DOHH2 (cell line): ENCODE measurements around the gene TMEM258.

ENCODE experiments used
- H3F3A ChIP-seq: fragments of 200-600 bp; sonication (generic), shearing (Covaris generic); 2 replicates; pipeline ENCODE4 v1.6.0; 2016; ENCODE audit warnings: antibody characterized with exemption, mild to moderate bottlenecking; ENCODE audit not compliant: control insufficient read depth, insufficient read depth
- H3K27ac ChIP-seq: fragments of 200-600 bp; sonication (generic); 2 replicates; pipeline ENCODE4 v1.5.1; 2014; ENCODE audit warnings: low read depth, mild to moderate bottlenecking, low read length, moderate library complexity
- H3K27me3 ChIP-seq: fragments of 200-600 bp; sonication (generic); 2 replicates; pipeline ENCODE4 v1.6.1; 2014; ENCODE audit warnings: mild to moderate bottlenecking, low read length, mixed read lengths; ENCODE audit not compliant: control insufficient read depth
- H3K36me3 ChIP-seq: fragments of 200-600 bp; sonication (generic); 2 replicates; pipeline ENCODE4 v1.6.1; 2014; ENCODE audit warnings: mild to moderate bottlenecking, low read length, moderate library complexity, mixed read lengths; ENCODE audit not compliant: control insufficient read depth
- H3K4me1 ChIP-seq: fragments of 200-600 bp; sonication (generic); 2 replicates; pipeline ENCODE4 v1.6.1; 2014; ENCODE audit warnings: mild to moderate bottlenecking, low read length, mixed read lengths; ENCODE audit not compliant: control insufficient read depth
- H3K4me2 ChIP-seq: fragments of 200-600 bp; sonication (generic); 2 replicates; pipeline ENCODE4 v1.6.0; 2014; ENCODE audit warnings: mild to moderate bottlenecking, low read length, moderate library complexity
- H3K4me3 ChIP-seq: fragments of 200-600 bp; sonication (generic); 2 replicates; pipeline ENCODE4 v1.5.1; 2014; ENCODE audit warnings: mild to moderate bottlenecking, low read length, mixed read lengths
- H3K79me2 ChIP-seq: fragments of 200-600 bp; sonication (generic); 2 replicates; pipeline ENCODE4 v1.6.1; 2014; ENCODE audit warnings: mild to moderate bottlenecking, low read length, mixed read lengths; ENCODE audit not compliant: control insufficient read depth
- H3K9me2 ChIP-seq: fragments of 200-600 bp; sonication (generic); replicated peaks from 2 replicates; pipeline ENCODE4 v1.6.1; 2014; ENCODE audit warnings: mild to moderate bottlenecking, low read length, mixed read lengths; ENCODE audit not compliant: control insufficient read depth
- H3K9me3 ChIP-seq: fragments of 200-600 bp; sonication (generic); 2 replicates; pipeline ENCODE4 v1.6.1; 2014; ENCODE audit warnings: antibody characterized with exemption, low read length, mixed read lengths; ENCODE audit not compliant: control insufficient read depth, insufficient read depth
- H4K20me1 ChIP-seq: fragments of 200-600 bp; sonication (generic); 2 replicates; pipeline ENCODE4 v1.6.0; 2014; ENCODE audit warnings: low read depth, mild to moderate bottlenecking, antibody characterized with exemption, low read length, moderate library complexity; ENCODE audit not compliant: control insufficient read depth, insufficient read depth
- CTCF ChIP-seq: fragments of 200-600 bp; sonication (generic); IDR thresholded peaks from one replicate; pipeline ENCODE4 v1.5.1; 2014; ENCODE audit warnings: antibody characterized with exemption, mild to moderate bottlenecking, low read depth, low read length; ENCODE audit not compliant: poor library complexity, severe bottlenecking
- EZH2phosphoT487 ChIP-seq: fragments of 200-600 bp; sonication (generic); IDR thresholded peaks from 2 replicates; pipeline ENCODE4 v1.6.1; 2017; ENCODE audit warnings: borderline replicate concordance, mild to moderate bottlenecking, antibody characterized with exemption, low read length, moderate library complexity, mixed read lengths

Gene TMEM258

GRCh38 chr11:61797263-61797944 lies 5.0 kb upstream of the TMEM258 start:
- no peak for TF ChIP-seq EZH2phosphoT487
- TF ChIP-seq CTCF, result peak; percentile 88
- H3K36me3 ChIP-seq, result peaks cover 91% of the 10 kb centered on the region
- H3K4me3 ChIP-seq, result 0 out of 2 replicates have a peak overlapping the region, but pooled peaks have one; percentile 5
- no peaks in the 10 kb centered on the region for H3K9me2 ChIP-seq
- peak overlapping the region; percentile 45 for H3K4me2 ChIP-seq
- H3K4me1 ChIP-seq, result peaks cover 38% of the 10 kb centered on the region
- no peaks in the 10 kb centered on the region for H3K9me3 ChIP-seq
- H4K20me1 ChIP-seq, result peaks cover 26% of the 10 kb centered on the region
- H3F3A ChIP-seq, result peaks cover 21% of the 10 kb centered on the region
- H3K79me2 ChIP-seq, result peaks cover 90% of the 10 kb centered on the region
- no peaks in the 10 kb centered on the region for H3K27me3 ChIP-seq
- peak overlapping the region; percentile 6; the same call in 1 of the 2 replicates for H3K27ac ChIP-seq

DNA sequence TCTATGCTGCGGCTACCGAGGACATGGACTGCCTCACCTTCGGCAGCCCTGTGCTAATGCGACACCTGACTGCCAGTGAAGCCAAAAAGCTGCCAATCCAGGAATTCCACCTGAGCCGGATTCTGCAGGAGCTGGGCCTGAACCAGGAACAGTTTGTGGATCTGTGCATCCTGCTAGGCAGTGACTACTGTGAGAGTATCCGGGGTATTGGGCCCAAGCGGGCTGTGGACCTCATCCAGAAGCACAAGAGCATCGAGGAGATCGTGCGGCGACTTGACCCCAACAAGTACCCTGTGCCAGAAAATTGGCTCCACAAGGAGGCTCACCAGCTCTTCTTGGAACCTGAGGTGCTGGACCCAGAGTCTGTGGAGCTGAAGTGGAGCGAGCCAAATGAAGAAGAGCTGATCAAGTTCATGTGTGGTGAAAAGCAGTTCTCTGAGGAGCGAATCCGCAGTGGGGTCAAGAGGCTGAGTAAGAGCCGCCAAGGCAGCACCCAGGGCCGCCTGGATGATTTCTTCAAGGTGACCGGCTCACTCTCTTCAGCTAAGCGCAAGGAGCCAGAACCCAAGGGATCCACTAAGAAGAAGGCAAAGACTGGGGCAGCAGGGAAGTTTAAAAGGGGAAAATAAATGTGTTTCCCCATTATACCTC lies 3.6 kb upstream of the TMEM258 start:
- H3F3A ChIP-seq, result peaks cover 16% of the 10 kb centered on the region
- TF ChIP-seq CTCF (no peak), EZH2phosphoT487 (no peak)
- no peak overlapping the region for H3K4me3 ChIP-seq
- no peak overlapping the region for H3K4me2 ChIP-seq
- H3K27ac ChIP-seq, result no peak overlapping the region
- H4K20me1 ChIP-seq, result peaks cover 26% of the 10 kb centered on the region
- H3K4me1 ChIP-seq, result peaks cover 44% of the 10 kb centered on the region
- H3K79me2 ChIP-seq, result peaks cover 96% of the 10 kb centered on the region
- H3K9me2 ChIP-seq, result no peaks in the 10 kb centered on the region
- no peaks in the 10 kb centered on the region for H3K27me3 ChIP-seq
- peaks cover 77% of the 10 kb centered on the region for H3K36me3 ChIP-seq
- no peaks in the 10 kb centered on the region for H3K9me3 ChIP-seq

DNA sequence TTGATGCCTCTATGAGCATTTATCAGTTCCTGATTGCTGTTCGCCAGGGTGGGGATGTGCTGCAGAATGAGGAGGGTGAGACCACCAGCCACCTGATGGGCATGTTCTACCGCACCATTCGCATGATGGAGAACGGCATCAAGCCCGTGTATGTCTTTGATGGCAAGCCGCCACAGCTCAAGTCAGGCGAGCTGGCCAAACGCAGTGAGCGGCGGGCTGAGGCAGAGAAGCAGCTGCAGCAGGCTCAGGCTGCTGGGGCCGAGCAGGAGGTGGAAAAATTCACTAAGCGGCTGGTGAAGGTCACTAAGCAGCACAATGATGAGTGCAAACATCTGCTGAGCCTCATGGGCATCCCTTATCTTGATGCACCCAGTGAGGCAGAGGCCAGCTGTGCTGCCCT lies 3.1 kb upstream of the TMEM258 start:
- Histone ChIP-seq H3K4me1 (peaks cover 44% of the 10 kb centered on the region), H3K4me3 (no peak overlapping the region; the same call in 1 of the 2 replicates), H4K20me1 (peaks cover 26% of the 10 kb centered on the region), H3K27me3 (no peaks in the 10 kb centered on the region), H3K27ac (no peak overlapping the region), H3F3A (peaks cover 11% of the 10 kb centered on the region), H3K36me3 (peaks cover 76% of the 10 kb centered on the region), H3K79me2 (peaks cover 98% of the 10 kb centered on the region), H3K9me3 (no peaks in the 10 kb centered on the region), H3K4me2 (peak overlapping the region; percentile 74; the same call in 1 of the 2 replicates), H3K9me2 (no peaks in the 10 kb centered on the region)
- TF ChIP-seq EZH2phosphoT487, result no peak
- TF ChIP-seq CTCF, result no peak
